ENCODE data around the gene C19orf47. TPM values are rescaled to one million over a fixed set of nuclear protein-coding genes. Genes with fewer than 3 reads are reported as not detected.

C19orf47 gene
- total and polyA plus RNA-seq, 8 donors, result 0.58 to 59.7 (median 8.6) TPM

DNA sequence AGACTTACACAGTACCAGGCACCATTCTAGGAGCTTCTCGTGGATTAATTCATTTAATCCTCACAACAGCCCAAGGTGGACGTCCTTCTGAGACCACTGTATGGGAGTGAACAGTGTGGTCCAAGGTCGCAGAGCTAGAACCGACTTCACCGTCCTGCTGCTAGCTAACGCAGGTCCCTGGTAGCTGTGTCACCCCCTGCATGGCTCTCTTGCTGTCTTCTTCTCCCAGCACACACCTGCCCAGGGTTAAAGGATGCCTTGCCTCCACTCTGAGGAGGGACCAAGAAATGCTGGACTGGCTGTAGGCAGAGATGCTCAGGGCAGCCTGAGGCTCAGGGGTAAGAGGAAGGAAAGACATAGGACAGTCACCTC, 66.0 kb downstream of the C19orf47 start:
- H3K4me1 ChIP-seq, result peaks cover 55 to 85% (median 79%) of the 10 kb centered on the region in 4 donors

DNA sequence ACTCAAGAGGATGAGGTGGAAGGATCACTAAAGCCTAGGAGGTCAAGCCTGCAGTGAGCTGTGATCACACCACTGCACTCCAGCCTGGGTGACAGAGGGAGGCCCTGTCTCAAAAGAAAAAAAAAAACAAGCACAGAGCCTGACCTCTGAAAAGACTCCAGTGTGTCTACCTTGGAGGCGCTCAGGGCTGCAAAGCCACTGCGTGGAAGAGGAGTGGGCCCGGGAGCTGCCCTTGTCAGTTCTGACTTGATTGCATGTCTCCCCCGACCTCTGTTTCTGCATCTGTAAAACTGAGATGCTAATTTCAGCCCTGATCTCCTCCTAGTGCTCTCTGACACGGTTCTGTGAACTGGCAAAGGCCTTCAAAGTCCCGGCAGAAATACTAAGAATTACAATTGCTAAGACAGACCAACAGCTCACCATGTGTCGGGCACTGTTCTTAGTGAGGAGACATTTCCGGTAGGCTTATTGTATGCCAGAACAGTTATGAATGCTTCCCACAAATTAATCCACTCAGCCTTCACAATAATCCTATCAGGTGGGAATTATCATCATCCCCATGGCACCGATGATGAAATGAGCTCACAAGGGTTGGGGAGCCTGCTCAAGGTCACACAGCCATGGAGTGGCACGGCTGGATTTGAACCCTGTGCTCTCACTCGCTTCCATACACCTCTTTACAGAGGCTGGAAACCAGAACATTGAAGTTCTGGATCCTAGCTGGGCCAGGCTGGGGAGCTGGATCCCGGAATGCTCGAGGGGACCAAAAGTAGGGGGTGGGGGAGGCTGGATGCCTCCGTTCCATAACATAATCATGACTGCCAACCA, 66.6 kb downstream of the C19orf47 start:
- Histone ChIP-seq H3K27me3 (no peaks in the 10 kb centered on the region), H3K27ac (peak overlapping the region in 1 of 5 donors; percentile 32), H3K4me3 (no peak overlapping the region), H3K4me1 (peaks cover 55 to 90% (median 82%) of the 10 kb centered on the region in 4 donors), H3K9me3 (no peaks in the 10 kb centered on the region), H3K36me3 (peaks cover 0 to 12% (median 4%) of the 10 kb centered on the region in 4 donors)
- no peak for TF ChIP-seq POLR2AphosphoS5 (IDR thresholded peaks at IDR 0.05)
- TF ChIP-seq EP300 (IDR thresholded peaks at IDR 0.05), result no peak
- TF ChIP-seq, protein P1, sequence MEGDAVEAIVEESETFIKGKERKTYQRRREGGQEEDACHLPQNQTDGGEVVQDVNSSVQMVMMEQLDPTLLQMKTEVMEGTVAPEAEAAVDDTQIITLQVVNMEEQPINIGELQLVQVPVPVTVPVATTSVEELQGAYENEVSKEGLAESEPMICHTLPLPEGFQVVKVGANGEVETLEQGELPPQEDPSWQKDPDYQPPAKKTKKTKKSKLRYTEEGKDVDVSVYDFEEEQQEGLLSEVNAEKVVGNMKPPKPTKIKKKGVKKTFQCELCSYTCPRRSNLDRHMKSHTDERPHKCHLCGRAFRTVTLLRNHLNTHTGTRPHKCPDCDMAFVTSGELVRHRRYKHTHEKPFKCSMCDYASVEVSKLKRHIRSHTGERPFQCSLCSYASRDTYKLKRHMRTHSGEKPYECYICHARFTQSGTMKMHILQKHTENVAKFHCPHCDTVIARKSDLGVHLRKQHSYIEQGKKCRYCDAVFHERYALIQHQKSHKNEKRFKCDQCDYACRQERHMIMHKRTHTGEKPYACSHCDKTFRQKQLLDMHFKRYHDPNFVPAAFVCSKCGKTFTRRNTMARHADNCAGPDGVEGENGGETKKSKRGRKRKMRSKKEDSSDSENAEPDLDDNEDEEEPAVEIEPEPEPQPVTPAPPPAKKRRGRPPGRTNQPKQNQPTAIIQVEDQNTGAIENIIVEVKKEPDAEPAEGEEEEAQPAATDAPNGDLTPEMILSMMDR (IDR thresholded peaks at IDR 0.05), result no peak
- TF ChIP-seq POLR2A (IDR thresholded peaks at IDR 0.05), result no peak
- no peak for DNase-seq
- WGBS, 5 donors, result 64 to 76% (median 73%) methylated on average over 13 to 14 of the region's 14 CpGs
- intact Hi-C loops (cut with DNase I; ENCODE audit: low total_unique reads), result no loop called here

More for the DNA sequence above, 66.0 kb downstream of the C19orf47 start:
- intact Hi-C loops (cut with DNase I; ENCODE audit: low total_unique reads), result no loop called here
- no peak for TF ChIP-seq EP300 (IDR thresholded peaks at IDR 0.05)
- TF ChIP-seq, protein P1 (IDR thresholded peaks at IDR 0.05), result no peak
- no peak for TF ChIP-seq POLR2A (IDR thresholded peaks at IDR 0.05)
- no peak for TF ChIP-seq POLR2AphosphoS5 (IDR thresholded peaks at IDR 0.05)
- Histone ChIP-seq H3K27me3 (no peaks in the 10 kb centered on the region), H3K9me3 (no peaks in the 10 kb centered on the region), H3K36me3 (peaks cover 0 to 12% (median 4%) of the 10 kb centered on the region in 4 donors), H3K4me3 (no peak overlapping the region), H3K27ac (peak overlapping the region in 1 of 5 donors; percentile 32)
- DNase-seq, result no peak
- 82 to 90% (median 88%) methylated on average over 5 to 6 of the region's 6 CpGs for WGBS, 5 donors

DNA sequence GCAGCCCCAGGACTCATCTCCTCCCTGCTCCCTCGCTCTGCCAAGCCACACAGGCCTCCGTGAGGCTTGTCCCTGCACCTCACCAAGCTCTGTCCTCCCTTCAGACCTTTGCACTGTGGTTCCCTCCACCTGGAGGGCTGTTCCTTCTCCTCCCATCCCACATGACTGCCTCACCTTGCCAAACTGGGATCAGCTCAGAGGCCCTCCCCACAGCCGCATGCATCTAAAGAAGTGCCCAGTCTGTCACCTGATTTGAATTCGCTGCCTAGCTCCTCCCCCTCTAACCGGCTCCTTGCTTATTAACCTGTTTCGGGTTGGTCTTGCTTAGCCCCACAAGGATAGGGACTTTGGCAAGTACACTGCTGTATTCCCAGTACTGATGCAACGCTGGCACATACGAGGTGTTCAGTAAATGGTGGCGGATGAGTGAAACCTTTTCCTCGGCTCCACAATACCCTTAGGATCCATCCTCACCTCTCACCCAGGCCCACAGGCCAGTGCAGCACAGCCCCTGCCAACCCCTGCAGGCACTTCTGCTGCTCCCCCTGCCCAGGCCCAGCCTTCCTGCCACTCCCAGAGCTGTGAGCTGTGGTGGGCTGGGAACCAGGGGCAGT, 67.5 kb downstream of the C19orf47 start:
- H3K4me3 ChIP-seq, result peak overlapping the region in 1 of 4 donors; percentile 6
- peaks cover 0 to 12% (median 4%) of the 10 kb centered on the region in 4 donors for H3K36me3 ChIP-seq
- peak; percentile 44 to 70 for DNase-seq
- no peaks in the 10 kb centered on the region for H3K9me3 ChIP-seq
- intact Hi-C loops (cut with DNase I; ENCODE audit: low total_unique reads), result no loop called here
- H3K27ac ChIP-seq, result peak overlapping the region in 4 of 5 donors; percentile 49 to 81 (median 63)
- no peaks in the 10 kb centered on the region for H3K27me3 ChIP-seq
- peaks cover 55 to 88% (median 79%) of the 10 kb centered on the region in 4 donors for H3K4me1 ChIP-seq
- WGBS, 5 donors, result 38 to 63% (median 44%) methylated on average over 2 to 10 of the region's 10 CpGs
- TF ChIP-seq, protein P1 (IDR thresholded peaks at IDR 0.05), result no peak
- TF ChIP-seq POLR2A (IDR thresholded peaks at IDR 0.05), result no peak
- TF ChIP-seq POLR2AphosphoS5 (IDR thresholded peaks at IDR 0.05), result peak in 1 of 3 donors; percentile 54
- TF ChIP-seq EP300 (IDR thresholded peaks at IDR 0.05), result no peak

DNA sequence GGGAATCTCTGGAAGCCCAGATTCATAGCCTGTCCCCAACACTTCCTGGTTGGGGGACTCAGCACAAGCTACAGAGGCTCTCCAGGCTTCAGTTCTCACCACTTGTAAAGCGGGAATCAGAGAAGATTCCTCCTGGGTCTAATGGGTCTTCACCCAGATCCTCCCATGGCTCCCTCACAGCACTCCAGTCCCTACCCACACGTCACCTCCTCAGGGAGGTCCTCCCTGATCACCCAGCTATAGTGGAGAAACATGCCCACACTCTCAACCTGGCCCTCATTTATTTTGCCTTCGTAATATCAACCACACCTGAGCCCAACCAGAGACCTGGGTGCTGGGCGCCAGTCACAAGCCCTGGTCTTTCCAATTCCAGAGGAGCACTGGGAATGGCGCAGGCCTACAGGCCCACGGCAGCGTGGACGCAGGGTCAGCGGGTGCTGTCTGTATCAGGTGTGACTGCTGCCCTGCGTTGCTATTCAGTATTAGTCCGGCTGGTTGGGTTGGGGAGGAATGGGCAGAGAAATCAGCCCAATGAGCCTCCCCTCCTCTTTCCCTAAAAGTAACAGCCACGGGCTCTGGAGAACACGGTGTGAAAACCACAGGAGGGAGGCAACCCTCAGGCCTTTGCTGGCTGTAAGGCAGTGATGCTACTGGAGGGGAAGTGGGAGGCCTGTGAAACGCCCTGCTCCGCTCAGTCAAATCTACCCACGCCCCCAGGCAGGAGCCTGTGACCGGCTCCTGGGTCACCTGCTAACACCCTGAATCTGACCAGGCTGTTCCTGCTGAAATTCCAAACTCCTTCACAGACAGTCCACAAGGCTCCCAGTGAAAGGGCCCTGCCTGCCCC, 68.2 kb downstream of the C19orf47 start:
- Histone ChIP-seq H3K4me1 (peaks cover 59 to 94% (median 84%) of the 10 kb centered on the region in 4 donors), H3K4me3 (peak overlapping the region in 1 of 4 donors; percentile 6), H3K27me3 (no peaks in the 10 kb centered on the region), H3K27ac (peak overlapping the region in 4 of 5 donors; percentile 49 to 81 (median 63)), H3K9me3 (no peaks in the 10 kb centered on the region), H3K36me3 (peaks cover 0 to 12% (median 4%) of the 10 kb centered on the region in 4 donors)
- DNase-seq, result no peak
- intact Hi-C loops (cut with DNase I; ENCODE audit: low total_unique reads), result no loop called here
- WGBS, 5 donors, result 66 to 73% (median 71%) methylated on average over 12 to 17 of the region's 17 CpGs
- no peak for TF ChIP-seq POLR2AphosphoS5 (IDR thresholded peaks at IDR 0.05)
- no peak for TF ChIP-seq EP300 (IDR thresholded peaks at IDR 0.05)
- TF ChIP-seq, protein P1 (IDR thresholded peaks at IDR 0.05), result no peak
- TF ChIP-seq POLR2A (IDR thresholded peaks at IDR 0.05), result no peak
